ENCODE data around the gene POLR3G.

POLR3G gene

GRCh38 chr5:90504743-90505142 lies 30.1 kb downstream of the POLR3G start:
- no peak for DNase-seq

GRCh38 chr5:90506221-90506620 lies 31.6 kb downstream of the POLR3G start:
- no peak for DNase-seq

GRCh38 chr5:90510438-90510837 lies 35.8 kb downstream of the POLR3G start:
- no peak for DNase-seq

GRCh38 chr5:90514520-90514919 lies 39.9 kb downstream of the POLR3G start:
- DNase-seq = no peak

- DNase-seq = no peak
Observed at GRCh38 chr5:90518661-90519060, 44.0 kb downstream of the POLR3G start.

GRCh38 chr5:90519081-90519480 lies 44.4 kb downstream of the POLR3G start:
- no peak for DNase-seq

- DNase-seq = peak; percentile 6
Observed at GRCh38 chr5:90528601-90529193, 54.0 kb downstream of the POLR3G start.

- DNase-seq = peak; percentile 98
Observed at GRCh38 chr5:90529194-90529938, 54.7 kb downstream of the POLR3G start, which contains the start of gene LYSMD3. TSS of gene LYSMD3 (minus strand) at chr5:90529584. CDS start at chr5:90525289, 4,295 bp downstream.

- DNase-seq = peak; percentile 76
Observed at GRCh38 chr5:90529939-90530677, 55.4 kb downstream of the POLR3G start.

- no peak for DNase-seq
Observed at GRCh38 chr5:90530736-90531487, 56.2 kb downstream of the POLR3G start.

GRCh38 chr5:90533794-90534193 lies 59.1 kb downstream of the POLR3G start:
- DNase-seq = no peak

GRCh38 chr5:90534922-90535321 lies 60.3 kb downstream of the POLR3G start:
- no peak for DNase-seq

GRCh38 chr5:90542827-90543519 lies 68.3 kb downstream of the POLR3G start:
- no peak for DNase-seq

GRCh38 chr5:90545511-90545910 lies 70.8 kb downstream of the POLR3G start:
- DNase-seq = no peak

GRCh38 chr5:90546216-90546837 lies 71.7 kb downstream of the POLR3G start:
- no peak for DNase-seq

GRCh38 chr5:90547072-90547536 lies 72.4 kb downstream of the POLR3G start:
- DNase-seq = no peak

- no peak for DNase-seq
Observed at GRCh38 chr5:90548069-90548593, 73.5 kb downstream of the POLR3G start.

GRCh38 chr5:90549223-90549622 lies 74.6 kb downstream of the POLR3G start:
- DNase-seq = no peak

GRCh38 chr5:90549729-90550275 lies 75.1 kb downstream of the POLR3G start:
- no peak for DNase-seq

- no peak for DNase-seq
Observed at GRCh38 chr5:90550963-90551362, 76.3 kb downstream of the POLR3G start.

- no peak for DNase-seq
Observed at GRCh38 chr5:90551376-90551775, 76.7 kb downstream of the POLR3G start.

Measured in activated CD4-positive, alpha-beta T cell treated with anti-CD3 and anti-CD28 coated beads, Interleukin-10, Interleukin-2, amounts not matched to agents 100 ng/mL and 50 ng/mL, durations not matched to agents 16 hours and 8 hours (primary cell).